Activated effector memory CD4-positive, alpha-beta T cell treated with Interleukin-2 at 50 U/mL for 16 hours (primary cell): Measurements from ENCODE around the gene MPI.
"Not testable (repeated sequence)": the region's sequence is repeated elsewhere in the genome, so short reads cannot be mapped to it uniquely, and the experiment has no call there.

Source experiments
- DNase-seq: peaks from one replicate; pipeline ENCODE4 v3.0.0-alpha.2; 2020

Gene MPI

GRCh38 chr15:74863239-74864056 lies 26.4 kb upstream of the MPI start:
- DNase-seq = no peak

GRCh38 chr15:74864296-74864695 lies 25.5 kb upstream of the MPI start:
- no peak for DNase-seq

GRCh38 chr15:74865316-74865715 lies 24.5 kb upstream of the MPI start:
- no peak for DNase-seq

GRCh38 chr15:74866090-74866489 lies 23.8 kb upstream of the MPI start:
- no peak for DNase-seq

- no peak for DNase-seq
Observed at GRCh38 chr15:74867466-74868038, 22.3 kb upstream of the MPI start.

- DNase-seq = no peak
Observed at GRCh38 chr15:74868059-74868458, 21.8 kb upstream of the MPI start.

GRCh38 chr15:74869372-74869725 lies 20.5 kb upstream of the MPI start:
- DNase-seq = no peak

- no peak for DNase-seq
Observed at GRCh38 chr15:74869726-74870407, 20.0 kb upstream of the MPI start.

- no peak for DNase-seq
Observed at GRCh38 chr15:74870436-74871215, 19.2 kb upstream of the MPI start.

GRCh38 chr15:74872702-74873035 lies 17.2 kb upstream of the MPI start:
- DNase-seq = no peak

- peak; percentile 85 for DNase-seq
Observed at GRCh38 chr15:74873036-74873755, 16.6 kb upstream of the MPI start, which contains the start of gene SCAMP2. TSS of gene SCAMP2 (minus strand) at chr15:74873365. CDS start at chr15:74873255, 110 bp downstream.

GRCh38 chr15:74873756-74874424 lies 16.0 kb upstream of the MPI start:
- DNase-seq = no peak

- no peak for DNase-seq
Observed at GRCh38 chr15:74878273-74878672, 11.6 kb upstream of the MPI start.

GRCh38 chr15:74882528-74882927 lies 7.3 kb upstream of the MPI start:
- DNase-seq = no peak

GRCh38 chr15:74884428-74885223 lies 5.2 kb upstream of the MPI start:
- DNase-seq = no peak

GRCh38 chr15:74885461-74885860 lies 4.4 kb upstream of the MPI start:
- no peak for DNase-seq

- not testable (repeated sequence) for DNase-seq
Observed at GRCh38 chr15:74887537-74888193, 2.2 kb upstream of the MPI start.

- DNase-seq = no peak
Observed at GRCh38 chr15:74888716-74889115, 1.1 kb upstream of the MPI start.

GRCh38 chr15:74889390-74889882 lies 406 bp upstream of the MPI start:
- no peak for DNase-seq

GRCh38 chr15:74890665-74890960 lies 771 bp downstream of the MPI start:
- DNase-seq = no peak

GRCh38 chr15:74891469-74891868 lies 1.6 kb downstream of the MPI start:
- no peak for DNase-seq
